GM21576 (cell line): ENCODE measurements around the gene ADSS1.

Source experiments
- ATAC-seq: cut with Tn5 transposase; IDR thresholded peaks from one replicate; pipeline ENCODE4 v1.9.1; 2021; ENCODE audit warnings: mild to moderate bottlenecking, moderate library complexity; ENCODE audit not compliant: unreplicated experiment

The ADSS1 gene

DNA sequence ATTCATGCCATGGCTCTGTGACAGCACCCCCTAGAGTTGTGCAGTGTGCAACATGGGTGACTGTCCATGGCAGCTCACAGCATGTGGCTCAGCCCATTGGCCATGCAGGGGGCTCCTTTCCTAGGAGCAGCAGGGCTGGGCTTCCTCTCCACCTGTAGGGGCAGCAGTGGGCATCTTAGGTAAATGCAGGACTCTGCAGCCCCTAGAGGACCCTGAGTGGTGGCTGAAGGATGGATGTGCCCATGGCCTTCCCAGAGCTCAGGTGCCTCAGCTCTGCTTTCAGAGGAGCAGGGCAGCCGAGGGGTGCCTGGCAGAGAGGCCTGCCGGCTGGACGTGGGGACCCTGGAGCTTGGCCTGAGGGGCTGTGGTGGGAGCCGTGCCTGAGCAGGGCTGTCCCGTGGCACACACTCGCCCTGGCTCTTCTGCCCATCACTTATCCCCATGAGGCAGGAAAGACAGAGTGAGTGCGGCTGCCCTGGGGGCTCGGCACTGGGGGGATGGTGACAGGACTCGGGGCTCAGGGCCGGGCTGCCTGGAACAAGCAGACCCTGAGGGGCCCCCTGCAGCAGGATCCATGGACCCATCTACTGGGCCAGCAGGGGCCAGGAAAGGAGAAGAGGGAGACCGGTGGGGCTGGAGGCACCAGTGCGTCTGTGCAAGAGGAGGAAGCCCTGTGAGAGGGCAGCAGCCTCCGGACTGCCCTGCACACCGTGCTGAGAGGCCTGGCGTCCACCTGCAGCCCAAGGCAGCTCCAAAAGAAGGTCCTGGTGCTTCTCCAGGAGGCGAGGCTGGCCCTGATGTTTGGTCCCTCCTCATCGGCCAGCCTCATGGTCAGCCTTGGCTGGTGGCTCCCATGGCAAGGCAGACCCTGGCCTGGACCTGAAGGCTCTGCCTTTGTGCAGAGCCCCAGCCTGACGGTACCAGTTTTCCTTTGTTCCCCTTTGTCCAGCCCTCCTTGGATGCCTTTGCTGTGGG, 7.6 kb downstream of the ADSS1 start:
- no peak for ATAC-seq

- no peak for ATAC-seq
Measured at GRCh38 chr14:104732355-104732804, 8.4 kb downstream of the ADSS1 start.

DNA sequence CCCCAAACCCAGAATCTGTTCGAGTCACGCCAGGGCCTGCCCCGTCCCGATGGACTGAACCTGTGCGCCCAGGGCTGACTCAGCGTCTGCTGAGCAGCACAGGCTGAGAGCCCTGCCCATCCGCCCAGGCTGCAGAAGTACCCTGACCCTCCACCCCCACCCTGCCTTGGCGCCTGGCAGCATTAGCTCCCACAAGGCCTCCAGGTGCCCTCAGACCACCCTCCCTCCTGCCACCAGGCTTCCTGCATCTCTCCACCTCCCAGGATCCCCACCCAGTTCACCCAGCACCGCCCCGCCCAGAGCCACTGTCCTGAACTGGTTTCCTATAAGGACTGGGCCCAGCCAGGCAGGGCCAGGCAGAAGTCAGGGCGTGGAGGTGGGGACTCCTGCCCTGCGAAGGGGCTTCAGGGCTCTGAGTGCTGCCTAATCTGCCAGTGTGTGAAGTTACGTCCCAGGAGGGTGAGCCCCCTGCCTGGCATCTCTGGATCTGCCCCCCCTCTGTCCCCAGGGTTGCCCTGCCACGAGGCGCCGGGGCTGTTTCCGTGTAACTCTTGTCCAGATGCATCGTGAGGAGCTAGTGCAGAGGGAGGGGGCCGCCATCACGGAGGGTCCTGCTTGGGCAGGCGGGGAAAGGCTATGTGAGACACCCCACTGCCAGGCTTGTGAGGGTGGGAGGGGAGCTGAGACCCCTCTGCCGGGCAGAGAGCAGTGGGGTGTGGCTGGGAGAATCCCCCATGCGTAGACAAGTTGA, 9.1 kb downstream of the ADSS1 start:
- no peak for ATAC-seq

GRCh38 chr14:104734051-104734587, 10.1 kb downstream of the ADSS1 start:
- no peak for ATAC-seq

DNA sequence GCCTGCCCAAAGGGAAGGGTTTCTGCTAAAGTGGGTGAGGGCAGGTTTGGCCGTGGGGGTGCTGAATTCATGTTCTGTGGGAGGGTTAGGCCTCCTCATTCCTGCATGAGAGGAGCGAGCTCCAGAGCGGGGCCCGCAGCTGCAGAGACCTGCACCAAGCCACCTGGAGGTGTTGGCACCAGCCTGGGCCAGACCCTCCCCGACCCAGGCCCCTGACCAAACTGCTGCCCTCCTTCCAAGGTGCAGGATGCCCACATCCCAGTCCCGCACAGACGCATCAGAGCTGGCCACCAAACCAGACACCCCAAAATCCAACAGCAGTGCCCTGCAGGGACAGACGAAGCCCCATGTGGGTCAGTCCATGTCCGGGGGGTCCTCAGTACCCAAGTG, 10.6 kb downstream of the ADSS1 start:
- no peak for ATAC-seq

DNA sequence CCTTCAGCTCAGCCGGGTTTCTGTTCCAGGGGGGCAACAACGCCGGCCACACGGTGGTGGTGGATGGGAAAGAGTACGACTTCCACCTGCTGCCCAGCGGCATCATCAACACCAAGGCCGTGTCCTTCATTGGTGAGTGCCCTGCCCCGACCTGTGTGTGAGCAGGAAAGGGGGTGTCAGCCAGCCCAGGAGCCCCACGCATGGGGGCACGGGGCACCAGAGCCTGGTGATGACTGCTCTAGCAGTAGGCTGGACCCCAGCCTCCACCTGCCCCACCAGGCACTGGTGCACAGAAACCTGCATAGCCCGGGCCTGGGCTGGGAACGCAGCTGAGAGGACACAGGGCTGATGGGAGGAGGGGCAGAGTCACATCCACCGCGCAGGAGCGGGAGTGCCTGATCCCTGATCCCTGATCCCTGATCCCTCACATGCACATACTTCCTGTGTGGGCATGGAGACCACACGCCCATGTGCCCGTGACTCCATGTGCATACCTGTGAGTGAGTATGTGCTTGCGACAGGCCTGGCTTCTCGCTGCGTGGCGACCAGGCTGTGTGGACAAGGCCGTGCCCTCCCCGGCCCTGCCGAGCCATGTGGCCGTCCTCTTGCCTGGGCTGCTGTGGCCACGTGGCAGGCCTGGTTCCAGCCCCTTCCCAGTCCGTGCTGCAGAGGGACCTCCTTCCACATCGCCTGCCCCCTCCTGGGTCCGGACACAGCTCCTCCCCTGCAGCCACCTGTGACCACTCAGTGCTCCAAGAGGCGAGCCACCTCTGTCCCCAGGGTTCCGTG, 11.2 kb downstream of the ADSS1 start:
- ATAC-seq: no peak

DNA sequence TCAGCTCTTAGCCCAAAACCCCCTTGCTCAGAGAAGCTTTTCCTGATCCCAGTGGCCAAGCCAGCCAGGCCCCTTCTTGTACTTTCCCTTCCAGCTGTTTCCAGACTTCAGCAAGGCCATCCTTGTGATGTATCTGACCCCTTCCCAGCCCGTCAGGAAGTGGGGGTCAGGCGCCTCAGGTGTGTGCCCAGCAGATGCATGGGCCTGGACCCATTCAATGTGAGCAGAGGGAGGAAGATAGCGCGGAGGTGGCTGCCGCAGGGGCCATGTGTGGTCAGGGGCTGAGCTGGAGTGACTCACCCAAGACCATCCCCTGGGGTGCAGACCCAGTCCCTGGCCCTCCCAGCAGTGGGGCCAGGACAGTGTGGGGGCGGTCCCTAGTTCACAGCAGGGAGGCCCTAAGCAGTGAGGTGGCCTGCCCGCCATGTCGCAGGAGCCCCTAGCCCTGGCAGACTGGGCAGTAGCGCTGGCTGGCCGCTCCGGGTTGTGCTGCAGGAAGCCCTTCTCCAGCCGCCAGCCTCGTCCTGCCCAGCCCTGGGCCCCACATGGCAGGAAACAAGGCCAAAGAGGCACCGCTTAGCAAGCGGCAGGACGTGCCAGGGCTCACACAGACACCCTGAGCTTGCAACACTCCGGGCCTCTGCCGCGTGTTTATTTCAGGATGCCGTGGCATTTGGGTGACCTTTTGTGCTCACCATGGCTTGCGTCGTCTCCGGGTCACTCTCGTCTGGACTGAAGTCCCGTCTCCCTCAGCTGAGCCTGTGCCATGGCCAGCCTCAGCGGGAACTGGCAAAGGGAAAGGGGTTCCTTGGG, 12.0 kb downstream of the ADSS1 start:
- ATAC-seq: no peak

- ATAC-seq: no peak
Measured at GRCh38 chr14:104738375-104739019, 14.5 kb downstream of the ADSS1 start.

DNA sequence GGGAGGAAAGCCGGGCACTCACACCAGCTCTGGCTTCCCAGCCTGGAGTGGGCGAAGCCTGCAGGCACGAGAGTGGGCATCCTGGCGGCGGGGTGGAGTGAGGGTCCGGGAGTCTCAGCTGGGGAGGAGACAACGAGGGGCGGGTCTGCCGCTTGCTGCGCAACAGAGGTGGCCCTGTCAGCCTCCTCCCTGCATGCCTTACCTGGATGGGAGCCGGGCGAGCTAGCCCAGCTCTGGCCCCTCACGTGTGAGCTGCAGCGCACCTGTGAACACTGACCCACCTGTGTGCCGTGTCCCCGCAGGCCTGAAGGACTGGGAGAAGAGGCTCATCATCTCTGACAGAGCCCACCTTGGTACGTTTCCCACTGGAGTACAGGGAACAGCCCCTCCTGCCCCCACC, 15.0 kb downstream of the ADSS1 start:
- no peak for ATAC-seq

DNA sequence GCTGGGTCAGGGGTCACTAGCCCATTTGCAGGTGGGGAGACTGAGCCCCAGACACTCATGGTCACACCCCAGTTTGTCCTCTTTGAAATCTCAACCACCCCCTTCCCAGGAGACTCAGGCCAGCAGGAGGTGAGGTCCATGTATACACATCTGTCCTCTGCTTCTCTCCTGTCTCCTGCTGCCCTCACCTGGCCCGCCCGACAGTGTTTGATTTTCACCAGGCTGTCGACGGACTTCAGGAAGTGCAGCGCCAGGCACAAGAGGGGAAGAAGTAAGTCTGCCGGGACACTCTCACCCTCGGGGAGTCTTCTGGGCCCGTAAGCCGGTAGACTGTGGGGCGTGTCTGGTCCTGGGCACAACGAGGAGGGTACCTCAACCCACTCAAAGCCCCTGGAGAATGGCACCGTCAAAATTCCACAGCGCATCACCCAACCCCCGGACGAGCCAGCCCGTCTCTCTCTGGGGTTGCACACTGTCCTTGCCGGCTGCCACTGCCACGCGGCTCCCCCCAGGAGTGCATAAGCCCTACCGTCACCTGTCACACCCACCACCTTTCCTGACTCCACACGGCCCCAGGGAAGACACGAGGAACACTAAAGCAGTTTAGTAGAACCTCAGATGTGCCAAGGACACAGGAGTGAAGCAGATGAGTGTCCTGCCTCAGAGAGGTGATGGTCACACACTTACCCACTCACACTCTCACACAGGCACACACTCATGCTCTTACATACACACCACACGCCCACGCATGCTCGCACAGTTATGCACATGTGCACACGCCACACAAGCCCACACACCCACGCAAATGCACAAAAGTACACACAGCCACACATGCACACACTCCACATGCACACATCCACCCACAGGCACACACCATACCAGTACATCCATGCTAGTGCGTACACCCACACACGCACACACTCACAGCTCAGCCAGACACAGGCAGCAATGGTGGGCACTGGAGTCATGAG, 15.8 kb downstream of the ADSS1 start:
- no peak for ATAC-seq

- no peak for ATAC-seq
Measured at GRCh38 chr14:104741108-104741802, 17.2 kb downstream of the ADSS1 start.

DNA sequence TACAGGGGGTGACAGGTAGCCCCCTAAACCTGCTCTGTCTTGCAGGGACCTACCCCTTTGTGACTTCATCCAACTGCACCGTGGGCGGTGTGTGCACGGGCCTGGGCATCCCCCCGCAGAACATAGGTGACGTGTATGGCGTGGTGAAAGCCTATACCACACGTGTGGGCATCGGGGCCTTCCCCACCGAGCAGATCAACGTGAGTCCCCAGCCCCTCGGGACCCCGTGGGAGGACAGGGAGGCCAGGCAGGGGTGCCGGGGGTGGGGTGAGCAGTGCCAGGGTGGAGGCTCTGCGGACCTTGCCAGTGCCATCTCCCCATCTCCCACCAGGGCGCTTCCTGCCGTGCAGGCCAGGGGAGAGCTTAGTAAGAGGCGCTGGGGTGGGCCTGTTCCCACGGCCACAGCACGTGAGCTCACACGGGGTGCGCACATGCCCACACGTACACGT, 17.8 kb downstream of the ADSS1 start:
- ATAC-seq: no peak

DNA sequence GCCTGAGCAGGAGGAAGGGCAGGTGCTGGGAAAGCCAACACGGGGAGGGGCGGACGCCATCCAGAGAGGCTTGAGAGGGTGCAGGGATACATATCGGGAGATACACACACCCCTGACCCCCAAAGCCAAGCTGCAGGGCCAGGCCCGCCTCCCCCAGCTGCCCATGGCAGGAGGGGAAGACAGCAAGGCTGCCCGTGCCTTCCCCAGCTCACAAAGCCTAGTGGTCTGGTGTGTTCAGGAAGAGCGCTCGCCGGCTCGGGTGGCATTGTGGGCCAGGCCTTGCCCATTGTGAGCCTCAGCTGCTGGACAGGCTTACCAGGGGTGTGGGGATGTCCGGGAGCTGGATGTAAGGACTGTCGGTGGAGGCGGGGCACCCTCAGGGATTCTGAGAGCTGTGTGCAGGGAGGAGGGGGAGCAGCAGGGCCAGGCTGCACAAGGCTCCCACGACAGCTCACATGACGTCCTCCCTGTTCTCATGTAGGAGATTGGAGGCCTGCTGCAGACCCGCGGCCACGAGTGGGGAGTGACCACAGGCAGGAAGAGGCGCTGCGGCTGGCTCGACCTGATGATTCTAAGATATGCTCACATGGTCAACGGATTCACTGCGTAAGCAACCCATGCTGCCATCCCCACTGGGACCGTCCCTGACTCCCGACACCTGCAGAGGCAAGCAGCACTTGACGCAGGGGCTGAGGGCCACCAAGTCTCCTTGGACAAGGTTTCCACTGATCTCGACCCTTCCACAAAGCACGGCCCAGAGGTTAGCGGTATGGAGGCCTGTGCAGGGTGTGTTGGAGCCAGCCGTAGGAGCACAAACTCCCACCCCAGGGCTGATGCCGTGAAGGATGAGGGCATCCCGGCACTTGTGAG, 18.8 kb downstream of the ADSS1 start:
- no peak for ATAC-seq

- ATAC-seq: no peak
Measured at GRCh38 chr14:104743461-104744380, 19.7 kb downstream of the ADSS1 start.

DNA sequence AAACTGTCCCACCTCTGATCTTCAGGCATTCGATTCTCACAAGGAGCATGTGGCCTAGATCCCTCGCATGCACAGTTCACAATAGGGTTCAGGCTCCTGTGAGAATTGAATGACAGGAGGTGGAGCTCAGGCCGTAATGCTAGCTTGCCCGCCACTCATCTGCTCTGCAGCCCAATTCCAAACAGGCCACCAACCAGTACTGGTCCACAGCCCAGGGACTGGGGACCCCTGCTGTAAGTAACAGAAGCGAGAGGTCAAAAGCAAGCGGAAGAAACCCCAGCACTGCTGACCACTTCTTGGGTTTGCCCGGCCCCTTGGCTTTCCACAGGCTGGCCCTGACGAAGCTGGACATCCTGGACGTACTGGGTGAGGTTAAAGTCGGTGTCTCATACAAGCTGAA, 20.5 kb downstream of the ADSS1 start:
- no peak for ATAC-seq

DNA sequence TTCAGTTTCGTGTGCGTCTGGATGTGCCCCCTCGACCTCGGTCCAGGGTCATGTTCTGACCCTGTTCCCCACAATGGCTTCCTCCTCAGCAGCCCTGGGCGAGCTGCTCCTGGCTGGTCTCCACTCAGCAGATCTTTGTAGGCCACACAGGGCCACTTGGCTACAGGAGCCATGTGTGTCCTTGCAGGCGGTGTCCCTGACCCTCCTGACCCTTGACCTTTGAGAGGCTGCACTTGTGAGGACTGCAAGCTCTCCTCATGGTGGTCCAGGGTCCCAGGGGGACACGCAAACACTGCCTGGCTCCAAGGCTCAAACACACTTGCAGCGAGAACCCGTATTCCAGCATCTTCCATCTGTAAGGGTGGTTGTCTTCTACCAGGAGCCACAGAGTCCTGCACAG, 21.4 kb downstream of the ADSS1 start:
- no peak for ATAC-seq
